ENCODE data around the gene RHBDD1. TPM values are rescaled to one million over a fixed set of nuclear protein-coding genes. Genes with fewer than 3 reads are reported as not detected.

RHBDD1 gene
- total RNA-seq, 3 donors from 2014 or later (not counting 1 experiment from before 2014, with no cell fraction given) = 33.7 to 49.7 (median 47.7) TPM

- Histone ChIP-seq H3K4me3 (ENCODE audit: low read length) (no peak overlapping the region), H3K4me1 (ENCODE audit: control insufficient read depth, insufficient read depth, low read length) (no peaks in the 10 kb centered on the region), H3K27ac (ENCODE audit: low read length) (no peak overlapping the region), H3K27me3 (ENCODE audit: control insufficient read depth, insufficient read depth, low read length) (no peaks in the 10 kb centered on the region), H3K9me3 (ENCODE audit: control insufficient read depth, insufficient read depth, low read length) (no peaks in the 10 kb centered on the region), H3K36me3 (ENCODE audit: control insufficient read depth, insufficient read depth, low read length) (no peaks in the 10 kb centered on the region)
- no peaks in the 10 kb centered on the region for H3K9me3 Mint-ChIP-seq
- no peak overlapping the region for H3K27ac Mint-ChIP-seq
- DNase-seq (no peak), ATAC-seq (no peak)
- H3K4me1 Mint-ChIP-seq = peaks cover 0 to 3% of the 10 kb centered on the region in 2 donors
- intact Hi-C loops (cut with micrococcal nuclease) = no loop called here
- no peak overlapping the region for H3K4me3 Mint-ChIP-seq
- no peak for TF ChIP-seq CTCF (IDR thresholded peaks at IDR 0.05)
- no peaks in the 10 kb centered on the region for H3K27me3 Mint-ChIP-seq (ENCODE audit: low read depth in 2 of 2)
- WGBS (ENCODE audit: insufficient coverage) = 95% methylated on average over 15 of the region's 16 CpGs
- no peaks in the 10 kb centered on the region for H3K36me3 Mint-ChIP-seq
These were observed 170.5 kb downstream of the RHBDD1 start for GRCh38 chr2:227006189-227006897.

GRCh38 chr2:227007148-227007547 lies 171.3 kb downstream of the RHBDD1 start:
- WGBS (ENCODE audit: insufficient coverage) = 84% methylated on average over 9 of the region's 9 CpGs

GRCh38 chr2:227007940-227008339 lies 172.1 kb downstream of the RHBDD1 start:
- DNase-seq (no peak), ATAC-seq (no peak)
- Histone ChIP-seq H3K27me3 (ENCODE audit: control insufficient read depth, insufficient read depth, low read length) (no peaks in the 10 kb centered on the region), H3K27ac (ENCODE audit: low read length) (no peak overlapping the region), H3K9me3 (ENCODE audit: control insufficient read depth, insufficient read depth, low read length) (no peaks in the 10 kb centered on the region), H3K4me1 (ENCODE audit: control insufficient read depth, insufficient read depth, low read length) (no peaks in the 10 kb centered on the region), H3K4me3 (ENCODE audit: low read length) (no peak overlapping the region), H3K36me3 (ENCODE audit: control insufficient read depth, insufficient read depth, low read length) (no peaks in the 10 kb centered on the region)
- no peaks in the 10 kb centered on the region for H3K36me3 Mint-ChIP-seq
- no peak for TF ChIP-seq CTCF (IDR thresholded peaks at IDR 0.05)
- no peak overlapping the region for H3K4me3 Mint-ChIP-seq
- intact Hi-C loops (cut with micrococcal nuclease) = no loop called here
- no peaks in the 10 kb centered on the region for H3K9me3 Mint-ChIP-seq
- H3K27ac Mint-ChIP-seq = no peak overlapping the region
- H3K27me3 Mint-ChIP-seq (ENCODE audit: low read depth in 2 of 2) = no peaks in the 10 kb centered on the region
- H3K4me1 Mint-ChIP-seq = no peaks in the 10 kb centered on the region
- WGBS (ENCODE audit: insufficient coverage) = 92% methylated on average over 17 of the region's 17 CpGs

More at GRCh38 chr2:227007148-227007547, 171.3 kb downstream of the RHBDD1 start:
- H3K9me3 Mint-ChIP-seq = no peaks in the 10 kb centered on the region
- Histone ChIP-seq H3K4me1 (ENCODE audit: control insufficient read depth, insufficient read depth, low read length) (no peaks in the 10 kb centered on the region), H3K4me3 (ENCODE audit: low read length) (no peak overlapping the region), H3K27ac (ENCODE audit: low read length) (no peak overlapping the region), H3K36me3 (ENCODE audit: control insufficient read depth, insufficient read depth, low read length) (no peaks in the 10 kb centered on the region), H3K9me3 (ENCODE audit: control insufficient read depth, insufficient read depth, low read length) (no peaks in the 10 kb centered on the region), H3K27me3 (ENCODE audit: control insufficient read depth, insufficient read depth, low read length) (no peaks in the 10 kb centered on the region)
- peaks cover 0 to 3% of the 10 kb centered on the region in 2 donors for H3K4me1 Mint-ChIP-seq
- no peaks in the 10 kb centered on the region for H3K36me3 Mint-ChIP-seq
- no peak overlapping the region for H3K27ac Mint-ChIP-seq
- no peak overlapping the region for H3K4me3 Mint-ChIP-seq
- no peaks in the 10 kb centered on the region for H3K27me3 Mint-ChIP-seq (ENCODE audit: low read depth in 2 of 2)
- DNase-seq (no peak), ATAC-seq (no peak)
- intact Hi-C loops (cut with micrococcal nuclease) = no loop called here
- no peak for TF ChIP-seq CTCF (IDR thresholded peaks at IDR 0.05)

GRCh38 chr2:227010433-227010832 lies 174.6 kb downstream of the RHBDD1 start:
- H3K9me3 Mint-ChIP-seq = no peaks in the 10 kb centered on the region
- H3K27ac Mint-ChIP-seq = no peak overlapping the region
- H3K4me1 ChIP-seq (ENCODE audit: control insufficient read depth, insufficient read depth, low read length) = no peaks in the 10 kb centered on the region
- ATAC-seq (no peak), DNase-seq (no peak)
- no peaks in the 10 kb centered on the region for H3K9me3 ChIP-seq (ENCODE audit: control insufficient read depth, insufficient read depth, low read length)
- H3K27me3 ChIP-seq (ENCODE audit: control insufficient read depth, insufficient read depth, low read length) = no peaks in the 10 kb centered on the region
- TF ChIP-seq CTCF (IDR thresholded peaks at IDR 0.05) = no peak
- H3K4me3 Mint-ChIP-seq = no peak overlapping the region
- no peaks in the 10 kb centered on the region for H3K4me1 Mint-ChIP-seq
- WGBS (ENCODE audit: insufficient coverage) = 72% methylated on average over 3 of the region's 3 CpGs
- no peak overlapping the region for H3K27ac ChIP-seq (ENCODE audit: low read length)
- no peak overlapping the region for H3K4me3 ChIP-seq (ENCODE audit: low read length)
- no peaks in the 10 kb centered on the region for H3K36me3 Mint-ChIP-seq
- intact Hi-C loops (cut with micrococcal nuclease) = no loop called here
- peaks cover 3 to 7% of the 10 kb centered on the region in 2 donors for H3K27me3 Mint-ChIP-seq (ENCODE audit: low read depth in 2 of 2)
- no peaks in the 10 kb centered on the region for H3K36me3 ChIP-seq (ENCODE audit: control insufficient read depth, insufficient read depth, low read length)

All from natural killer cell (primary cell).